GM12878 (cell line): ENCODE data around the gene UROC1.

Source experiments
- CTCF ChIP-seq, 3 experiments: IDR thresholded peaks in 2 of 3; conservative IDR thresholded peaks in 1 of 3; 2 replicates each; pipeline ENCODE4 v1.5.1; 2011; ENCODE audit warnings: low read depth in 3 of 3, low read length in 3 of 3, mild to moderate bottlenecking in 3 of 3, control low read depth in 2 of 3, moderate library complexity in 2 of 3, inconsistent platforms in 1 of 3, mixed read lengths in 1 of 3; ENCODE audit not compliant: control insufficient read depth in 2 of 3, insufficient read depth in 1 of 3; ENCODE audit errors: extremely low read depth in 1 of 3
- GATAD2B ChIP-seq: fragments of 450-650 bp; conservative IDR thresholded peaks from 2 replicates; pipeline ENCODE4 v1.6.1; 2017; ENCODE audit warnings: low read depth, mild to moderate bottlenecking, moderate library complexity
- MAX ChIP-seq: IDR thresholded peaks from 2 replicates; pipeline ENCODE4 v1.6.1; 2012; ENCODE audit warnings: low read depth, low read length, improper control_type of control experiment
- REST ChIP-seq: IDR thresholded peaks from 2 replicates; pipeline ENCODE4 v1.6.1; 2012; ENCODE audit warnings: mild to moderate bottlenecking, low read depth, low read length
- RFX5 ChIP-seq: IDR thresholded peaks from 2 replicates; pipeline ENCODE4 v1.6.1; 2011; ENCODE audit warnings: low read depth, low read length, improper control_type of control experiment
- SIX5 ChIP-seq: IDR thresholded peaks from 2 replicates; pipeline ENCODE4 v1.6.1; 2011; ENCODE audit warnings: mild to moderate bottlenecking, low read depth, low read length, moderate library complexity; ENCODE audit not compliant: severe bottlenecking
- SREBF2 ChIP-seq: IDR thresholded peaks from 2 replicates; pipeline ENCODE4 v1.6.1; 2012; ENCODE audit warnings: mild to moderate bottlenecking, low read length
- TBL1XR1 ChIP-seq: IDR thresholded peaks from 2 replicates; pipeline ENCODE4 v1.6.1; 2012; ENCODE audit warnings: low read depth, low read length, improper control_type of control experiment

- TF ChIP-seq SREBF2 (no peak), RFX5 (no peak), SIX5 (no peak), REST (no peak), CTCF (IDR thresholded peaks at IDR 0.05 in 2 of 3, conservative IDR thresholded peaks at IDR 0.05 in 1 of 3; ENCODE audit: control insufficient read depth in 2 of 3, extremely low read depth in 1 of 3, insufficient read depth in 1 of 3, low read depth in 3 of 3, low read length in 3 of 3) (no peak), TBL1XR1 (no peak), MAX (no peak), GATAD2B (no peak)
Observed at GRCh38 chr3:126549861-126550487, 32.4 kb upstream of the UROC1 start.
